GM19239 (cell line): ENCODE measurements around the gene DHPS.

Experiments
- DNase-seq: peaks from one replicate; pipeline ENCODE4 v3.0.0; 2011; ENCODE audit warnings: low spot score; ENCODE audit not compliant: insufficient read length
- FAIRE-seq: peaks from 2 replicates; lab custom pipeline; 2011; peaks lifted over from hg19 to GRCh38; lab: Jason Lieb, UNC

Gene DHPS

DNA sequence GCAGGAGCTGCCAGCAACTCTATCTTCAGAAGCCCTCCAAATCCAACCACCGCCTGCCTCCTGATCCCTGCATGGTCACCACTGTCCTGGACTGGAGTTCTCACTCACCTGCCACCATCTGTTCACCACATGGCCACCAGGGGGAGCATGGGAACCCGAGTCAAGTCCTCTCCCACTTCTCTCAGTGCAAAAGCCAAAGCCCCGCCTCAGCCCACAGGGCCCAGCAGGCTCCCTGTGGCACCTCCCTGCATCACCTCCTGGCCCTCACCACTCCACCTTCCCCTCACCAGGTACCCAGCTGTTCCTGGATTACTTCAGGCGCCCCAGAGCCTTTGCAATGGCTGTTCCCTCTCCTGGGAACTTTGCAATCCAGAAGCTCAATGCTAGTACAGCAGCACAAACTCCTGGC lies 5.3 kb downstream of the DHPS start:
- DNase-seq (peak; percentile 68), FAIRE-seq (peak; percentile 93)

DNA sequence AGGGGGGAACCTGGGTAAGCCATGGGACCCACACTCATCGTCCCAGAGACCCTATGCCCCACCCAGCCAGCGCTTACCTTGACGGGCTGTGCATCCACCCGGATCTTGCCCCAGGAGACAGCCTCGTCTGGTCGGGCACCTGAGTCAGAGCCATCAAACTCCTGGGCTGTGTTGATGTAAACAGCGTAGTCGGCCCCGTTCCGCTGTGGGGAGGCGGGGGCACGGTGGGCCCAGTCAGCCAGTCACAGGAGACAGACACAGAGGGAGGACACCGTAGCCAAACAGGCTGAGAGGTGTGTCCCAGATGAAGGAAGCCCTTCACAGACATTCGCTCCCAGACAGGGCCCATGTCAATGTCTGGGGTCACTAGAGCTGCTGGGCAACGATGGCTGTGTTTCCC lies 5.7 kb downstream of the DHPS start:
- DNase-seq (no peak), FAIRE-seq (no peak)

DNA sequence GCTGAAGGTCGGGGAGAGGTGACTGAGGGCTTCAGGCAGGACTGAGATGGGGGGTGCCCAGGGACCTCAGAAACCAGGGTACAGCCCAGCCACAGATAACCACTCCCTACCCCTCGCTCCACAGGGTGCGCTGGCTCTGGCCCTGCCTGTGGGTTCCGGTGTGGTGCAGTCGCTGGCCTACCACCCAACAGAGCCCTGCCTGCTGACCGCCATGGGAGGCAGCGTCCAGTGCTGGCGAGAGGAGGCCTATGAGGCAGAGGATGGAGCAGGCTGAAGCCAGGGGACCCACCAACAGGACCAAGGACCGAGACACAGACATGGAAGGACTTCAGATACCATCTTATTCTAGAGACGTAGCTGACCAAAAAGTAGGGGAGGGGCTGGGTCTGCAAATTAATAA lies 6.3 kb downstream of the DHPS start:
- DNase-seq (no peak), FAIRE-seq (no peak)

DNA sequence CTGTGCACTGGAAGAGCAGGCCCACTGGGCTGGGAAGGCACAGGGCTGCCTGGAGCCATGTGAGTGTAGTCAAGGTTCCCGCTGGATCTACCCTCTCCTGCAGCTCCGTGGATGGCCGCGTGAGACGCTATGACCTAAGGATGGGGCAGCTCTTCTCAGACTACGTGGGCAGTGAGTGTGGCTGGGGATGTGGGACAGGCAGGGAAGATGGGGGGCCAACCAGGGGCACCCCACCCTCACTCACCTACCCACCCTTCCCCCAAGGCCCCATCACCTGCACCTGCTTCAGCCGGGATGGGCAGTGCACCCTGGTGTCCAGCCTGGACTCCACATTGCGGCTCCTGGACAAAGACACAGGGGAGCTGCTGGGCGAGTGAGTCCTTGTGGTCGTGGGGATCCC lies 8.9 kb downstream of the DHPS start:
- FAIRE-seq (no peak), DNase-seq (no peak)

DNA sequence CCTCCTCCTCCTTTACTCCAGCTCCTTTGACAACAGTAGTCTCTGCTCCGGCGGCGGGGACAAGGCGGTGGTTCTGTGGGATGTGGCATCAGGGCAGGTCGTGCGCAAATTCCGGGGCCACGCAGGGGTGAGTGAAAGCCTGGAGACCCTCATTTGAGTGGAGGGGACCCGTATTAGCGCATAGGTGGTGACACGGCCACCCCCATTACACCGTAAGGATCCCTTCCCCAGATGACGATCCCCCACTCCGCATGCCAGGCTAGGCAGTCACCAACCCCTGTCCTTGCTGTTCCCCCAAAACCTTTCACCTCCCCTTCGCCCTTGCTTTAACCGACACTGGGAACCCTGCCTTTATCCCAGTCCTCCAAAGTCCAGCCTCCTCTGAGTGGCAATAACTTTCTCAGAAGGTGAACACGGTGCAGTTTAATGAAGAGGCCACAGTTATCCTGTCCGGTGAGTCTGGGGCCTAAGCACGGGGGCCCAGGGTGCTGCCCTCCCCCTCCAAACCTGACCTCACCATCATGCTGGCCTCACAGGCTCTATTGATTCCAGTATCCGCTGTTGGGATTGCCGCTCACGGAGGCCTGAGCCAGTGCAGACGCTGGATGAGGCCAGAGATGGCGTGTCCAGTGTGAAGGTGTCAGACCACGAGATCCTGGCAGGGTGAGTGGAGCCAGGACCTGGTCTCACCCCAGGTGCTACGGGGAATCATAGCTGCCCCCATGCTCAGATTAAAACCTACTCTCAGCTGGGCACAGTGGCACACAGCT lies 11.3 kb downstream of the DHPS start:
- FAIRE-seq = no peak
- DNase-seq = no peak

DNA sequence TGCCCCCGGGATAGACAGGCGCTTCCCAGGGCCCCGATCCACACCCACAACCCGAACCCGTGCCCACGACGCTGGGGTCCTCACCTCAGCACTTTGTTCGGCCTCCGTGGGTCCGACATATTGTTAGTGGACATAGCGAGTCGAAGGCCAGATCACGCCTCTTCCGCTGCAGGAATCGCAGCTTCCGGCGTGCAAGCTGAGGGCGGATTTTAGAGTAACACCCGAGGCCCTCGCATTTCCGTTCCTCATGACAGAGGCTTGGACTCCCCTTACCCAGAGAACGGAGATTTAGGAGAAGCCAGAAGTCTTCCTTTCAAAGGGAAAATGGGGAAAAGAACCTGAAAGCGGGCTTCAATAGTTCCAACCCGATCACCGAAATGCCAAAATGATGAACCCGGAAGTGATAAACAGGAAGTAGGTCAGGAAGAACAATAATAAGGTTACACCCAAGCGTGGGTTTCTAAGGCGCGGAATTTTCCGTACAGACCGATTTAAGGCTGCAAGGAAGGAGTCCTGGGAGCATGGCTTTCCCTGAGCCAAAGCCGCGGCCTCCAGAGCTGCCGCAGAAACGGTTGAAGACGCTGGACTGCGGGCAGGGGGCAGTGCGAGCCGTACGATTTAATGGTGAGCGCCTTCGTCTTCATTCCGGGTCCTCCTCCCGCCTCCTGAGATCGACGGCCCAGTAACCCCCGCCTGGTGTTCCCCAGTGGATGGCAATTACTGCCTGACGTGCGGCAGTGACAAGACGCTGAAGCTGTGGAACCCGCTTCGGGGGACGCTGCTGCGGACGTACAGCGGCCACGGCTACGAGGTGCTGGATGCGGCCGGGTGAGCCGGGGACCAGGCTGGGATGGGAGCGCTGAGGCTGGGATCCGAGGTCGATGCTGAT lies 12.2 kb downstream of the DHPS start:
- DNase-seq (peak; percentile 74), FAIRE-seq (peak; percentile 91)

DNA sequence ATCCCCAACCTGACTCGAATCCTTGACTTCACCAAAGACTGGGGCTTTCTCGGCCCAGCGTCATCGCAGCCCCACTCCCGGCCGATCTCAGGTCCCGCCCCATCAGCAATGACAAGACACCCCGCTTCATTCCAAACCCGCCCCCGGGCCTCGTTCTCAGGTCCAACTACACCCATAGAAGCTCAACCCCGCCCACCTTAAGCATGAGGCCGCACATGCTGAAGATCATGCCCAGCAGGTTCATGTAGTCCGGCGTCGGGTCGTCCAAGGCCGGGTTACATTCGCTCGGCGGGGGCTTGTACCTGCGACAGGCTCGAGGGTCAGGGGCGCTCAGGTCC lies 12.8 kb downstream of the DHPS start:
- no peak for DNase-seq
- no peak for FAIRE-seq

DNA sequence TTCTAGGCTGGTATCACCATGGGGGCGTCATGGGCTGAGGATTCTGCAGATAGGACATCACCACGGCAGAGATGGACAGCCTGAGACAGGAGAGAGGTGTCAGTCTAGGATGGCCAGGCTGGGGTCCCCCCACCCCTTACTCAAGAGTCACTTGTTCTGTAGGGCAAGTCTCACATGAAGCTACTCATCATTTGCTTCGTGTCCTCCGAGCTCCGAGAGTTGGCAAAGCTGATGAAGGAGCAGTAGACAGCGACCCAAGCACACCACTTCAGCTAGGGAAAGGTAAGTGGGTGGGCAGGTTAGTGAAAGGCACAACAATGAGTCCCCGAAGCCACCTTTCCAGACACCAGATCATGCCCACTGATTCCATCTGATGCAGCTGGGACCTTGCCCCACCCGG lies 13.3 kb downstream of the DHPS start:
- DNase-seq (no peak), FAIRE-seq (no peak)

DNA sequence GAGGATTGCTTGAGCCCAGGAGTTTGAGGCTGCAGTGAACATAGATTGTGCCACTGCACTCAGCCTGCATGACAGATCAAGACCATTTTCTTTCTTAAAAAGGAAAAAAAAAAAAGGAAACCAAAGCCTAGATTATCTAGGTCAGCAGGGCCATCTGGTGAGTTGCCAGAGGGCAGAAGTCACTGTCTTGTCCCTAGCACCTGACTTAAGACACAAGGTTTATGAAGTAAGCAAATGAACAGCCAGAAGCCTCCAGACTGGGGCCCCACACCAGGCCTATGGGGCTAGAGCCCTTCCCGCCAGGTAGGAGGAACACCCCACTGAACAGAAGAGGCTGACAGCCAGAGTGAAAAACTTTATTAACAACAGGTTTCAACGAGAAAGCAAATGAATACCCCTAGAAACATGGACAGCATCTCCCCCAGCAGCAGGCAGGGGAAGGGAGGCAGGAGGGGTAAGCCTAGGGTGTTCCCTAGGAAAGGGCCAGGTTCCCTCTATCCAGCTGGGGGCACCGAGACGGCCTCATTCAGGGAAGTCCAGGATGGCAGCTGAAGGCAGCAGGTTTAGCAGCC lies 13.9 kb downstream of the DHPS start:
- DNase-seq = no peak
- FAIRE-seq = no peak

DNA sequence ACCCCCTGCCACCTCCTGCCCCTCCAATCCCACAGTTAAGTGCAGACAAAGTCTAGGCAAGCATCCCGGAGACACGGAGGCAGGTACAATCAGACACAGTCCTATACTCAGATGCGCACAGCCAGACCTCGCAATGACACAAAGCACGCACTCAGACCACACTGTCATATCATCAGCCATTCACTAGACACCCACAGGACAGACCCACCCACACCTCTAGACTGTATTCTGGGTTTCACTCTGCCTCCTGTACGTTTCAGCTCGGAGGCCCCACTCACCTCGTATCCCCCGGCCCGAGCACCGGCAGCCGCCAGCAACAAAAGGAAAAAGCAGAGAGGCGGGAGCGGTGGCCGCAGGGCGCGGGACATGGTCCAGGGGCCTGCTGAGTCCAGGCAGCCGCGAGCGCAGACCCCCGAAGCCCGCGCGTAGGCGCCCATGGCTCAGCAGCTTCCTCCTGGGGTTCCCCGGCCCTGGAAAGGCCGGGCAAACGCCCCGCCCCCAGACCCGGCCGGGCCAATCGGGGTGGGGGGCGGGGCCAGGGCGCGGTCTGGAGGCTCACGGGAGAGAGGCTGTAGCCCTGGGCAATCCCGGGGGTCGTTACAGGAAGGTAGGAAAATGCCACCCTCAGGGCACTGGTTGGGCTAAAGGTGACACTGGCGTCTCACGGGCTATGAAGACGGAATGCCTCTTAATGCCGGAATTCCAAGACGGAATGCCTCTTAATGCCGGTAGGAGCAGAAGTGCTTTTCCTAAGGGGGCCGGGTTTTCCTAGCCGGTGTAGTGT lies 15.2 kb downstream of the DHPS start, which contains the start of the genes MAN2B1 and WDR83:
TSS of gene MAN2B1 (minus strand) at position 478 of the 784 bp plus-strand sequence. CDS start at position 437, 41 bp downstream.
TSS of gene WDR83 (plus strand) at position 543 of the 784 bp plus-strand sequence. CDS start 2,984 bp downstream, outside the sequence.
- DNase-seq (peak; percentile 84), FAIRE-seq (peak; percentile 84)

DNA sequence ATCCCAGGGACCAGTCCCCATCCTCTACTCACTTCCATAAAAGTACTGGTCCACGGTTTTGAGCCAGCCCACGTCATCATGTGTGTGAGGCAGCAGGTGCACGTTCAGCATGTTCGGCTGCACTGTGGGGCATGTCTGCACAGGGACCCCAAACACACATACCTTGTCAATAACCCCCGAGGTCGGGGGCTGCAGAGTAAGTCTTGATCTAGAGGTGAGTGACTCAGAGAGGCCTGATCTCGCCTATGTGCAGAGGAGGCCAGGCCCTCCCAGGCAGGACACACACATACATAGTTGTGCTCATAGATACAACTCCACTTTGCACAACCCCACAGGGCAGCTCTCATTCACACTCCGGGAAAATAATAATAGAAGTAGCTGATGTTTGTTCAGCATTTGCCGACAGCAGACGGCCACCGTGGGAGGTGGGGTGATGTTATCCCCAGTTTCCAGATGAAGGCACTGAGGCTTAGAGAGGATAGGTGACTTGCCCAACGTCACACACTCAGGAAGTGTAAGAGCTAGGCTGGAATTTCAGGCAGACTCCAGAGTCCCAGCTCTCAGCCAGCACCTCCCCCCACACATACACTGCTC lies 15.9 kb downstream of the DHPS start:
- DNase-seq (no peak), FAIRE-seq (no peak)

DNA sequence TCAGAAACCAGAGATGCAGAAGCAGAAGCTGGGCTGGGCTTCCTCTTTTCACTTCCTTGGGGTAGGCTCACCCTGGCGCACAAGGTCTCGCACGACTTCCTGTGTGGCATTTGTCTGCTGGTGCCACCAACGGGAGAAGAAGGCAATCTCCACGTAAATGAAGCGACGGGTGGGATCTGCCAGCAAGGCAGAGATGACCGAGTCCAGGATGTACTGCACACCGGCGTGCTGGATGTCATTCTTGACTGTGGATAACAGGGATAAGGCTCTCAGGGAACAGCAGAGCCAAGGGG lies 16.5 kb downstream of the DHPS start:
- DNase-seq (peak; percentile 80), FAIRE-seq (peak; percentile 84)

DNA sequence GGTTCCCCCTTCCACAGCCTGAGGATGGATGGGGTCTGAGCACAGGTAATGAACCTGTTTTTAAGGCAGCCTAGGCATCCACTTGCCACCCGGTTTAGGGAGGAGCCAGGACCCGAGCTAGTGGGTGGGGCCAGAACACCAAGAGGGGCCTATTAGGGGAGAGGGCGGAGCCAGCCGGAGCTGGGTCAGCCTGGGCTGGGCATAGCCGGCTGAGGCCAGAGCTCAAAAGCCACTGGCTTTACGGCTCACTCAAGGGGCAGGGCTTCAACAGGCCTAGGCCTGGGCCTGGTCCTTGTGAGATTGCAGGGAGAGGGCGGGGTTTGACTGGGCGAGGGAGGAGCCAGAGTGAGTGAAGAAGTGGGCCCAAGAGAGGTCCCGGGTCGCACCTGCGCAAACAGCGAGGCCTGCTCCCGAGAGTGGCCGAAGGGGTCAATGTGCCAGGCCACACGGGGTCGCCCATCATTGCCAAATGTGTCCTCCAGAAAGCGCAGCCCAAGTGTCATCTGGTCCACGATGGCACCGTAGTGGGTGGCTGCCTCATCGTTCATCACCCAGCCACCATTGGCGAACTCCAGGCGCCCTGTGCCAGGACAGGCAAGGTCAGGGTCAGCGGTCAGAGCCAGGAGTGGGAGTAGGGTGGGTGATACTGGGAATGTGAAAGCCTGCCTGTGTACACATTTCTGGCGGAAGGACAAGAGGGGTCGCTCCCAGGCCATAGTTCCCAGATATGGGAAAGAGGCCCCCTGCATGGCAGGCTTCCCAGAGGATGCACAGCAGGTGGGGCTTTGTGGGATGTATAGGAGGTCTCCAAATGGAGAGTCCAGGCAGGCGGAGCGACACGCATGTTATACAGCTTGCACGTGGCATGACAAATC lies 17.0 kb downstream of the DHPS start:
- FAIRE-seq (no peak), DNase-seq (no peak)

DNA sequence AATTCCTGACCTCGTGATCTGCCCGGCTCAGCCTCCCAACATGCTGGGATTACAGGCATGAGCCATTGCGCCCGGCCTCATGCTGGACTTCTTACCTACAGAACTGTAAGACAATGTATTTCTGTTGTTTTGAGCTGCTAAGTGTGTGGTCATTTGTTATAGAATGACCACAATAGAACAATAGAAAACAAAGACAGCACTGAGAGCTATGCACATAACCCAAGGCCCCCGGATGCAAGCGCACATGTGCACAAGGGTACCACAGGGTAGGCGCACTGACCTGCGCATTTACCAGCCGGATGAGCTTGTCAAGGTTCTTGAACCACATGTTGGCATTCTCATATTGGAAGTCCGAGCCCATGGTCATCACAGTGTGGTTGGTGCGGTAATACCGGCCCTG lies 20.7 kb downstream of the DHPS start:
- no peak for FAIRE-seq
- DNase-seq = no peak

DNA sequence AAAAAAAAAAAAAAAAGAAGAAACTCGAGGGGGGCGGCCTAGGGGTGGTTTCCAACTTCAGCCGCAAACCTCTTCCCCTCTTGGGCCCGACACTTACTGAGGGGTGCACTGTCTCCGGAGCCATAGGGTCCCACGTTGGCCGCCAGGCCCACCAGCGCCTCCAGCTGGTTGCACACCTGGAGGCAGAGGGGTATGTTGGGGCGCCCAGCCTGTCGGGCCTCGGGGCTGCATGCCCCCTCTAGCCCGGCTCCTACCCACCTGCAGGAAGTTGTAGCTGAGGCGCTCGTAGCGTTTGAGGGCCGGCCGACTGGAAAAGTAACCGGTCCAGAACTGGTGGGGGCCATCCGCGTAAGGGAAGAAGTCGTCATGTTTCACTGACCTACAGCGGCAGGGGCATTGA lies 23.7 kb downstream of the DHPS start:
- FAIRE-seq = no peak
- no peak for DNase-seq

DNA sequence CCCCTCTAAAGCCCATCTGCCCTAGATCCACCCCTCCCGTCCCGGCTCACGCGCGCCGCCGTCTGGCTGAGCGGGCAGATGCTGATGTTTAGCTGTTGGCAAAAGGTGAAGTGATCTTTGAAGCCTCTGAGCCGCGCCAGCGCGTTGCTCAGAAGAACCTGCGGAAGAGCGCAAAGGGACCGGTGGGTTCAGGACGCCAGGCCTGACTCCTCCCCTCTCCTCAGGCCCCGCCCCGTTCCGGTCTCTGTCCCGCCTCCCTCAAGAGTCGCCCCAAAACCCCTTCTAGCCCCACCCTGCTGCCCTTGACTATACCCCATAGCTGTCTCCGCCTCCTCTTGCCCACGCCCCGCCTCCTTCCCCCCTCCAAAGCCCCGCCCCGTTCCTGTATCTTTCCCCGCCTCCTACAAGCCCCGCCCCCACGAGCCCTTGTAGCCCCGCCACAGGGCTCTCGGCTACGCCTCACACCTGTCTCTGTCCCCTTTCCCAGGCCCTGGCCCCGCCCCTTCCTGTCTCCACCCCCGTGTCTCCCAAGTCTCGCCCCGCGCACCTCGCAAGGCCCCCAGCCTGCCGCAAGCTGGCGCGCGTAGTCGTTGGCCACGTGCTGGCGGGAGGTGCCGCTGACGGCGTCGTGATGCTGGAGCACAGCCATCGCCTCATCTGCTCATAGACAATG lies 24.6 kb downstream of the DHPS start:
- FAIRE-seq (no peak), DNase-seq (no peak)

DNA sequence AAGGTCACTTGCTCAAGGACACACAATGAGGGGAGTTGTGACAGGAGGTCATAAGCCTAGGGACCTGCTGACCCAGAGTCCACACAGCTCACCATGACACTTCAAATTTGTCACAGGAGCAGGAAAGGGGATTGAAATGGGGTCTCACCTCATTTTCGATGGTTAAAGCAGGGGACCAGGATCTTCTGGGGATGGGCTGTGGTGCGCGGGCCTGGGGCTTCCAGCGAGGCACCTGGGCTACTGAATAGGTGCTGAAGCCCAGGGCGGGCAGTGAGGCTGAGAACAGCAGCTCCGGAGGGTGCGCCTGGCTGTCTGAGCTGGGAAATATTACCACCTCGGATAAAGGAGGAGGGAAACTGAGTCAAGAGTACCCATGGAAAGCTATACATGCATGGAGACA lies 26.1 kb downstream of the DHPS start:
- DNase-seq (no peak), FAIRE-seq (no peak)

DNA sequence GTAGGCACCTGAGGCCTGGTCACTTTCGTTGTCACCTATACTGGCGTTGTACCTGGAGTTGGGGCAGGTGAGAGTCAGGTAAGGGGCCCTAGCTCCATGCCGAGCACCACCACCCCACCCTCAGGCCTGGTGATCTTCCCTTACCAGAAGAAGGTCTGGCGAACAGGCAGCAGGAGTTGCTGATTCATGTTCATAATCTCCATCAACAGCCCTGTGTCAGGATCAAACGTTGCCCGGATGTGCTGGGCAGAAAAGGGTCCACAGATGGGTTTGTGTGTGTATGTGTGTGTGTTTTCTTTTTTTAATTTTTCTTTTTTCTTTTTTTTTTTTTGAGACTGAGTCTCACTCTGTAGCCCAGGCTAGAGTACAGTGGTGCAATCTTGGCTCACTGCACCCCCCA lies 29.5 kb downstream of the DHPS start:
- FAIRE-seq (no peak), DNase-seq (no peak)

DNA sequence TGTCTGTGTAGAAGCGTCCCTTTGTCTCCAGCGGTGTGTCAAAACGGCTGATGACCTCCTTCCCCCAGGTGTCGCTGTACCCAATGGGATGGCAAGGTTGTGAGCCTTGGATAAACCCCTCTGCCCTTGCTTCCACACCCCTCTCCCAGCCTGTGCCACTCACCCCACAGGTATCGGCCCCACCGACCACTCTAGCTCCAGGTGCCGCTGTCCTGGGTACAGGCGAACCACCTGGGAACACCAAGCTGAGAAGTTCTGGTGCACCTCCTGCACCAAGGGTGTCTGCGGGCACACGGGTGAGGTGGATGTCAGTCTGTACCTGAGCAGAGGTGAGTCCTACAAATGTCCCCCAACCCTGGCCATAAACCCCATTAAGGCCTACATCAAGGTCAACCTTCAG lies 31.7 kb downstream of the DHPS start:
- no peak for FAIRE-seq

More for the DNA sequence above, 31.7 kb downstream of the DHPS start:
- no peak for DNase-seq
